Epithelial cell of esophagus (primary cell): ENCODE results near the gene AGBL5.

Source experiments
- DNase-seq: peaks from one replicate; pipeline ENCODE4 v3.0.0; 2010; ENCODE audit warnings: low read depth
- H3K4me3 ChIP-seq: 2 replicates; pipeline ENCODE4 v1.5.1; 2011; ENCODE audit warnings: mild to moderate bottlenecking, low read length, control low read depth
- CTCF ChIP-seq: IDR thresholded peaks from 2 replicates; pipeline ENCODE4 v1.5.1; 2011; ENCODE audit warnings: low read depth, mild to moderate bottlenecking, low read length, control low read depth, inconsistent platforms; ENCODE audit not compliant: insufficient read depth; ENCODE audit errors: missing control alignments

The AGBL5 gene

GRCh38 chr2:27024812-27025211, 26.7 kb upstream of the AGBL5 start:
- no peak for TF ChIP-seq CTCF
- no peak for DNase-seq
- no peak overlapping the region for H3K4me3 ChIP-seq

- no peak for DNase-seq
- no peak for TF ChIP-seq CTCF
- no peak overlapping the region for H3K4me3 ChIP-seq
Observed at GRCh38 chr2:27025281-27025800, 26.1 kb upstream of the AGBL5 start.

GRCh38 chr2:27025861-27026851, 25.3 kb upstream of the AGBL5 start:
- no peak for TF ChIP-seq CTCF
- H3K4me3 ChIP-seq, result no peak overlapping the region
- no peak for DNase-seq

DNA sequence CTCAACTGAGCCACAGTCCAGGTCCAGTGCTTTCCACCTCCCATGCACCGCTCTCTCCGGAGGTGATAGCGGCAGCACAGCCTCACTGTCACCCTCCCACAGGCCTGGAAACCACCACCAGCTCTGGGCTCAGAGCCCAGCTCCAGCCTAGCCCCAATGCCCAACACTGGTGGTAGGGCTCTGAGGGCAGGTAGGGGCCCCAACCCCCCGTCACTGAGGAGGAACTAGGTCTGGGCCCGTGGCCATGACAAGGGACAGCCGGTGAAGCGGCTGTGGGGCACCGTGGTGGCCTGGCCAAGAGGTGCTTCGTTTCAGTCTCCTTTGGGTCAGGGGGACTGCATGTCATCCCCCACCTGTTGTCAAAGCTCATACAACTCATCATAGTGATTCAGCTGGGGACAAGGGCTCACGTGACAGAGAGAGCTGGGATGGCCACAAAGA, 24.2 kb upstream of the AGBL5 start:
- no peak for TF ChIP-seq CTCF
- H3K4me3 ChIP-seq, result no peak overlapping the region
- no peak for DNase-seq

DNA sequence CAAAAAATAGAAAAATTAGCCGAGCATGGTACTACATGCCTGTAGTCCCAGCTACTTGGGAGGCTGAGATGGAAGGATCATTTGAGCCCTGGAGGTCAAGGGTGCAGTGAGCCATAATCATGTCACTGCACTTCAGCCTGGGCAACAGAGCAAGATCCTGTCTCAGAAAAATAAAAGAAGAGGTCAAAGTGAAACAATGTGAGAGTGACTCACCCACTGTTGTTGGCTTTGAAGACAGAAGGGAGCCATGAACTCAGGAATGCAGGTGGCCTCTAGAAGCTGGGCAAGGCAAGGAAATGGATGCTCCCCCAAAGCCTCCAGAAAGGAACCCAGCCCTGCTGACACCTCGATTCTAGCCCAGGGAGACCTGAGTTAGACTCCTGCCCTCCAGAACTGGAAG, 22.4 kb upstream of the AGBL5 start:
- no peak for TF ChIP-seq CTCF
- no peak overlapping the region for H3K4me3 ChIP-seq
- no peak for DNase-seq

GRCh38 chr2:27032495-27033252, 18.8 kb upstream of the AGBL5 start, which contains the start of gene TMEM214:
Gene TMEM214, plus strand, starts transcription at chr2:27032965. Its CDS starts 51 bp downstream, at chr2:27033016.
- H3K4me3 ChIP-seq, result peak within 1 kb of the TSS; percentile 95
- no peak for TF ChIP-seq CTCF
- DNase-seq, result peak; percentile 89
